ENCODE data around the gene CTSE. TPM values are rescaled to one million over a fixed set of nuclear protein-coding genes. Genes with fewer than 3 reads are reported as not detected.

Gene CTSE
- total and polyA plus RNA-seq, 9 of the 15 experiments (the other 6 are each of a cell fraction or from before 2014, with no cell fraction given): 0.04 to 0.18 (median 0.09) TPM; not detected in 4

GRCh38 chr1:205967554-205968335 lies 56.0 kb downstream of the CTSE start (continued):
- TF ChIP-seq KAT7 (CRISPR knock-in tag; IDR thresholded peaks at IDR 0.05; ENCODE audit: borderline replicate concordance): no peak
- TF ChIP-seq MBD2 (IDR thresholded peaks at IDR 0.05; ENCODE audit: borderline replicate concordance, low read depth): no peak
- no peak for TF ChIP-seq SMARCA5 (IDR thresholded peaks at IDR 0.05)
- no peak for TF ChIP-seq E4F1 (CRISPR knock-in tag; IDR thresholded peaks at IDR 0.05; ENCODE audit: borderline replicate concordance)
- TF ChIP-seq, protein P1, sequence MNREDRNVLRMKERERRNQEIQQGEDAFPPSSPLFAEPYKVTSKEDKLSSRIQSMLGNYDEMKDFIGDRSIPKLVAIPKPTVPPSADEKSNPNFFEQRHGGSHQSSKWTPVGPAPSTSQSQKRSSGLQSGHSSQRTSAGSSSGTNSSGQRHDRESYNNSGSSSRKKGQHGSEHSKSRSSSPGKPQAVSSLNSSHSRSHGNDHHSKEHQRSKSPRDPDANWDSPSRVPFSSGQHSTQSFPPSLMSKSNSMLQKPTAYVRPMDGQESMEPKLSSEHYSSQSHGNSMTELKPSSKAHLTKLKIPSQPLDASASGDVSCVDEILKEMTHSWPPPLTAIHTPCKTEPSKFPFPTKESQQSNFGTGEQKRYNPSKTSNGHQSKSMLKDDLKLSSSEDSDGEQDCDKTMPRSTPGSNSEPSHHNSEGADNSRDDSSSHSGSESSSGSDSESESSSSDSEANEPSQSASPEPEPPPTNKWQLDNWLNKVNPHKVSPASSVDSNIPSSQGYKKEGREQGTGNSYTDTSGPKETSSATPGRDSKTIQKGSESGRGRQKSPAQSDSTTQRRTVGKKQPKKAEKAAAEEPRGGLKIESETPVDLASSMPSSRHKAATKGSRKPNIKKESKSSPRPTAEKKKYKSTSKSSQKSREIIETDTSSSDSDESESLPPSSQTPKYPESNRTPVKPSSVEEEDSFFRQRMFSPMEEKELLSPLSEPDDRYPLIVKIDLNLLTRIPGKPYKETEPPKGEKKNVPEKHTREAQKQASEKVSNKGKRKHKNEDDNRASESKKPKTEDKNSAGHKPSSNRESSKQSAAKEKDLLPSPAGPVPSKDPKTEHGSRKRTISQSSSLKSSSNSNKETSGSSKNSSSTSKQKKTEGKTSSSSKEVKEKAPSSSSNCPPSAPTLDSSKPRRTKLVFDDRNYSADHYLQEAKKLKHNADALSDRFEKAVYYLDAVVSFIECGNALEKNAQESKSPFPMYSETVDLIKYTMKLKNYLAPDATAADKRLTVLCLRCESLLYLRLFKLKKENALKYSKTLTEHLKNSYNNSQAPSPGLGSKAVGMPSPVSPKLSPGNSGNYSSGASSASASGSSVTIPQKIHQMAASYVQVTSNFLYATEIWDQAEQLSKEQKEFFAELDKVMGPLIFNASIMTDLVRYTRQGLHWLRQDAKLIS (CRISPR knock-in tag; IDR thresholded peaks at IDR 0.05): no peak
- no peak for TF ChIP-seq RBM15 (IDR thresholded peaks at IDR 0.05; ENCODE audit: insufficient read depth, low read length)
- TF ChIP-seq MAFG (tag; conservative IDR thresholded peaks at IDR 0.05): peak; percentile 51
- no peak for TF ChIP-seq NR2F6 (CRISPR knock-in tag; IDR thresholded peaks at IDR 0.05)
- TF ChIP-seq FIP1L1 (IDR thresholded peaks at IDR 0.05; ENCODE audit: low read depth, low read length, poor library complexity, severe bottlenecking): no peak
- no peak for TF ChIP-seq KDM4B (IDR thresholded peaks at IDR 0.05; ENCODE audit: borderline replicate concordance in 2 of 2, low read depth in 1 of 2)
